Heart left ventricle (tissue), 16 donors: ENCODE results near the gene ARPC5. TPM values are rescaled to one million over a fixed set of nuclear protein-coding genes. Genes with fewer than 3 reads are reported as not detected.
A peak's percentile ranks its signal among the peaks of the same experiment; 100 is the strongest.

Experiments used
- ATAC-seq, 4 donors: fragments of 200-7000 bp; cut with Tn5 transposase; one replicate each; pipeline ENCODE4 v1.9.1; 2020 to 2022; ENCODE audit warnings: moderate library complexity in 4 of 4, mild to moderate bottlenecking in 3 of 4, moderate number of reproducible peaks in 1 of 4
- DNase-seq, 5 donors: peaks; one replicate each; pipeline ENCODE4 v3.0.0-alpha.2; 2020
- H3K27ac ChIP-seq, 12 donors: fragments of 200-600 bp; sonication (generic) in 4 of 12; one replicate each; pipeline versions ENCODE4 v1.5.0 to v1.8.0; 2016 to 2022; ENCODE audit warnings: mild to moderate bottlenecking in 2 of 12
- H3K27me3 ChIP-seq, 9 donors: fragments of 200-600 bp; sonication (generic) in 2 of 9; one replicate each; pipeline versions ENCODE4 v1.5.1 to v1.8.0; 2016 to 2022; ENCODE audit warnings: mild to moderate bottlenecking in 3 of 9
- H3K36me3 ChIP-seq, 9 donors: fragments of 200-600 bp; sonication (generic) in 2 of 9; one replicate each; pipeline versions ENCODE4 v1.5.0 to v1.8.0; 2018 to 2022; ENCODE audit warnings: mild to moderate bottlenecking in 2 of 9
- H3K4me1 ChIP-seq, 12 donors: fragments of 200-600 bp; sonication (generic) in 4 of 12; one replicate each; pipeline versions ENCODE4 v1.5.0 to v1.8.0; 2016 to 2022; ENCODE audit warnings: mild to moderate bottlenecking in 3 of 12
- H3K4me3 ChIP-seq, 12 donors: fragments of 200-600 bp; sonication (generic) in 4 of 12; one replicate each; pipeline versions ENCODE4 v1.5.0 to v1.8.0; 2017 to 2022; ENCODE audit warnings: mild to moderate bottlenecking in 9 of 12, moderate library complexity in 4 of 12
- H3K9me3 ChIP-seq, 12 donors: fragments of 200-600 bp; sonication (generic) in 4 of 12; one replicate each; pipeline versions ENCODE4 v1.5.0 to v1.8.0; 2016 to 2022; ENCODE audit warnings: mild to moderate bottlenecking in 1 of 12
- POLR2A ChIP-seq, 2 donors: fragments of 450-650 bp; IDR thresholded peaks; one replicate each; pipeline ENCODE4 v1.6.1; 2017; ENCODE audit warnings: antibody characterized with exemption in 2 of 2, mild to moderate bottlenecking in 2 of 2, moderate library complexity in 2 of 2
- WGBS, 4 donors: extraction: QIAGEN DNeasy Blood & Tissue Kit in 2 of 4; methylation state at CpG; one replicate each; pipeline versions ENCODE4 v1.1.5 to v1.1.7; 2013 to 2018; 5-methylcytosine and 5-hydroxymethylcytosine counted together
- intact Hi-C, 10 donors: fragments of 100-400 bp; cut with DNase I; formaldehyde crosslinking; loops; one replicate each; pipeline versions ENCODE4 v1.11.1 to v1.14.2; 2022
- polyA plus RNA-seq, 2 donors: library from polyadenylated mRNA; stranded (reverse); fragments of 200-250 nt; gene quantifications; one replicate each; pipeline ENCODE4 v1.2.3, GENCODE V29; 2013
- total RNA-seq, 9 donors: library from RNA; depleted of rRNA in 2 of 9; stranded (reverse); fragments of >200 nt in 2 of 9; fragmentation: NEBNext Ultra II Directional in 3 of 9; extraction: Animal tissue kit (Norgen Biotek cat#: 25700) in 3 of 9; gene quantifications; one replicate each; pipeline versions ENCODE4 v1.1.0 to v1.2.4, GENCODE V29; 2016 to 2023
- TF ChIP-seq, protein P1 (sequence below), 12 donors: fragments of 200-600 bp; sonication (generic) in 4 of 12; IDR thresholded peaks; one replicate each; pipeline versions ENCODE4 v1.5.0 to v1.8.0; 2018 to 2022; ENCODE audit warnings: antibody characterized with exemption in 12 of 12, mild to moderate bottlenecking in 5 of 12
- donor health status: ischemic (EF 13 %, LVEDD 7.1; RV severe dilation, severe dysfunction).
- donor health status: healthy with polysubstance abuse.
- donor health status: DM: no; HTN: yes; CAD: no.
- donor health status: DM: no; HTN: no; CAD: no.
- donor health status: ischemic (EF 25% LVEDD 6.9; RV normal size, moderate dysfunction).
- donor health status: ischemic (EF 25% LVEDD 5.7; RV mildly dilated, moderate dysfunction).
- donor health status: healthy.
- donor health status: DM: yes; HTN: yes; CAD: no.
- donor health status: ischemic (EF 35%, LVEDD 5.7; RV mildly dilated, moderate dysfunction).
- donor health status: nonischemic (EF 11% LVEDD 7.7; RV severe dilation, severe dysfunction).
- donor health status: DM: yes; HTN: yes; CAD: no.
- donor health status: PGD.
- donor health status: ischemic (EF 29% LVEDD 5.4; RV normal size, mild dysfunction).
- donor health status: nonischemic (EF 23%, LVEDD 6.1; RV moderate dilation, normal function).

The ARPC5 gene
- total and polyA plus RNA-seq, 11 donors = 24.6 to 105 (median 31.3) TPM

DNA sequence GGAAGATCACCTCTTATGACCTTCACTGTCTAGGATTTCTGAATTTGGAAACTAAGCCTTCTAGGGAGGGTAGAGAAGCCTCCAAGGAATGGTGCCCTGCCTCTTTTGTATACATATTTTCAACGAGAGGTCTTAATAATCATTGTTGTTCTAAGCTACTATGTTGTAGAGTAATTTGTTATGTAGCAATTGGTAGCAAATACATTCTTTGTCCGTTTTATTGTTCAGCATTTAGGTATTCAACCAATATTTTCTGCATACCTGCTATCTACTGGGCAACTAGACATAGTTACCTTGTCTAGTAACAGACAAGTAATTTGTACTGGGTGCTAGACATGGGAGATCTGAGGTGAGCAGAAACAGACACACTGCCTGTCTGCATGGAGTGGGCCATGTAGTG, 24.6 kb downstream of the ARPC5 start:
- DNase-seq (no peak), ATAC-seq (no peak)
- H3K27me3 ChIP-seq = no peaks in the 10 kb centered on the region
- no peak for TF ChIP-seq POLR2A (IDR thresholded peaks at IDR 0.05)
- TF ChIP-seq, protein P1, sequence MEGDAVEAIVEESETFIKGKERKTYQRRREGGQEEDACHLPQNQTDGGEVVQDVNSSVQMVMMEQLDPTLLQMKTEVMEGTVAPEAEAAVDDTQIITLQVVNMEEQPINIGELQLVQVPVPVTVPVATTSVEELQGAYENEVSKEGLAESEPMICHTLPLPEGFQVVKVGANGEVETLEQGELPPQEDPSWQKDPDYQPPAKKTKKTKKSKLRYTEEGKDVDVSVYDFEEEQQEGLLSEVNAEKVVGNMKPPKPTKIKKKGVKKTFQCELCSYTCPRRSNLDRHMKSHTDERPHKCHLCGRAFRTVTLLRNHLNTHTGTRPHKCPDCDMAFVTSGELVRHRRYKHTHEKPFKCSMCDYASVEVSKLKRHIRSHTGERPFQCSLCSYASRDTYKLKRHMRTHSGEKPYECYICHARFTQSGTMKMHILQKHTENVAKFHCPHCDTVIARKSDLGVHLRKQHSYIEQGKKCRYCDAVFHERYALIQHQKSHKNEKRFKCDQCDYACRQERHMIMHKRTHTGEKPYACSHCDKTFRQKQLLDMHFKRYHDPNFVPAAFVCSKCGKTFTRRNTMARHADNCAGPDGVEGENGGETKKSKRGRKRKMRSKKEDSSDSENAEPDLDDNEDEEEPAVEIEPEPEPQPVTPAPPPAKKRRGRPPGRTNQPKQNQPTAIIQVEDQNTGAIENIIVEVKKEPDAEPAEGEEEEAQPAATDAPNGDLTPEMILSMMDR (IDR thresholded peaks at IDR 0.05) = no peak
- WGBS, 4 donors = 38 to 88% (median 72%) methylated on average over 2 of the region's 2 CpGs
- H3K36me3 ChIP-seq = no peaks in the 10 kb centered on the region
- no peak overlapping the region for H3K4me3 ChIP-seq
- H3K4me1 ChIP-seq = peaks cover 0 to 48% (median 21%) of the 10 kb centered on the region in 12 donors
- intact Hi-C loops = no loop called here
- peak overlapping the region in 3 of 12 donors; percentile 13 to 70 (median 64) for H3K27ac ChIP-seq
- H3K9me3 ChIP-seq = no peaks in the 10 kb centered on the region

DNA sequence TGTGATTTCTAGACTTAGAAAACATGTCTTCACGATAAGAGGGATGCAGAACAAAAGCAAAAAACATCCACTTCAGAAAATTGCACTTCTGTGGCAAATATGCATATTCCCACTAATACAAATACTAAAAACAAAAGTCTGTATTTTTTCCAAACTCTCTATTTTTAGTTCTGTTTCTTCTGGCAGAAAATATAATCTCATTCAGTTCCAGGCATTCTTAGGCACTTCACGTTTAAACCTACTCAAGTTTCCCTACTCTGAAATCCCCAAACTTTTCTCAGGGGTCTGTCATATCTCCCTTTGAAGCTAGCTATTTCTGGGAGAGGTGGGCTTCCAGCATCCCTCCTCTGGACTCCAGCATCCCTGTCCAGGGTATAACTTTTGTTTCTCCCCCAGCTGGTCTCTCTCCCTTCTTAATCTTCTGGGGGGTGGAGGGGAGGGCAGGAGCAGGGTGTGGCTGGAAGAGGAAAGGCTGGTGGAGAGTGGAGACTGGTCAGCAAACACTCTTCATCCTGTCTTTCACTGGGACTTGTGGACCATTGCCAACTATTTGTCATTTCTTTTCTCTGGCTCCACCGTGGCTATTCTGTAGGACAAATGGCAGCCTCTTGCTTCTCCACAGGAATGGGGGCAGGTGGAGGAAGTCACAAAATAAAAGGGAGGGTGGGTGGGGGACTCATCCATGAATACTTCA, 25.7 kb downstream of the ARPC5 start:
- intact Hi-C loops = no loop called here
- peak overlapping the region in 11 of 12 donors; percentile 55 to 78 (median 62) for H3K27ac ChIP-seq
- no peaks in the 10 kb centered on the region for H3K9me3 ChIP-seq
- ATAC-seq (peak; percentile 39 to 66 (median 61)), DNase-seq (no peak)
- peak overlapping the region in 2 of 12 donors; percentile 5 to 11 for H3K4me3 ChIP-seq
- H3K36me3 ChIP-seq = no peaks in the 10 kb centered on the region
- H3K4me1 ChIP-seq = peaks cover 0 to 52% (median 21%) of the 10 kb centered on the region in 12 donors
- TF ChIP-seq POLR2A (IDR thresholded peaks at IDR 0.05) = no peak
- TF ChIP-seq, protein P1 (IDR thresholded peaks at IDR 0.05) = no peak
- WGBS, 4 donors = 4 to 25% (median 13%) methylated on average over 3 of the region's 3 CpGs
- no peaks in the 10 kb centered on the region for H3K27me3 ChIP-seq

DNA sequence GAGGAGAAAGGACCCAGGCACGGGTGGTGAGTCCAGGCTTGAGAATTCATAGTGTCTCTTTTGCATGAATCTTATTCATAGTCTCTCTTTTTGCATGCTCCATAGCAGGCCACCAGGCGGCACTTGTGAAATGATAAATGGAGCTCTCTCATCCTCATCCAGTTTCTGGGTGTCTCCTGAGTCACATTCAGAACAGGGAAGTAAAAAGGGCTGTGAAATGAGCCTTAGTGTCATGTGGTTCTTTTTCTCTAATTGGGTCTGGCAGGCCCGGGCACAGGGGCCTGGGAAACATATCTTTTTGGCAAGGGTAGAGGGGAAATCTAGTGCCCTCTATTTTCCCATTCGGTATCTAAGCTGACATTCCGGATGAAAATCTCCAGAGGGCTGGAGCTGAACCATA, 26.3 kb downstream of the ARPC5 start:
- H3K4me1 ChIP-seq = peaks cover 0 to 57% (median 21%) of the 10 kb centered on the region in 12 donors
- no peaks in the 10 kb centered on the region for H3K9me3 ChIP-seq
- peak; percentile 58 to 76 (median 67) for DNase-seq
- 12 to 21% (median 18%) methylated on average over 5 of the region's 5 CpGs for WGBS, 4 donors
- intact Hi-C loops = no loop called here
- H3K4me3 ChIP-seq = peak overlapping the region in 2 of 12 donors; percentile 5 to 11
- H3K27ac ChIP-seq = peak overlapping the region in 11 of 12 donors; percentile 55 to 78 (median 60)
- no peaks in the 10 kb centered on the region for H3K27me3 ChIP-seq
- no peak for TF ChIP-seq POLR2A (IDR thresholded peaks at IDR 0.05)
- TF ChIP-seq, protein P1 (IDR thresholded peaks at IDR 0.05) = peak; percentile 22 to 70 (median 57)
- no peaks in the 10 kb centered on the region for H3K36me3 ChIP-seq
- ATAC-seq = peak; percentile 72 to 91 (median 89)

DNA sequence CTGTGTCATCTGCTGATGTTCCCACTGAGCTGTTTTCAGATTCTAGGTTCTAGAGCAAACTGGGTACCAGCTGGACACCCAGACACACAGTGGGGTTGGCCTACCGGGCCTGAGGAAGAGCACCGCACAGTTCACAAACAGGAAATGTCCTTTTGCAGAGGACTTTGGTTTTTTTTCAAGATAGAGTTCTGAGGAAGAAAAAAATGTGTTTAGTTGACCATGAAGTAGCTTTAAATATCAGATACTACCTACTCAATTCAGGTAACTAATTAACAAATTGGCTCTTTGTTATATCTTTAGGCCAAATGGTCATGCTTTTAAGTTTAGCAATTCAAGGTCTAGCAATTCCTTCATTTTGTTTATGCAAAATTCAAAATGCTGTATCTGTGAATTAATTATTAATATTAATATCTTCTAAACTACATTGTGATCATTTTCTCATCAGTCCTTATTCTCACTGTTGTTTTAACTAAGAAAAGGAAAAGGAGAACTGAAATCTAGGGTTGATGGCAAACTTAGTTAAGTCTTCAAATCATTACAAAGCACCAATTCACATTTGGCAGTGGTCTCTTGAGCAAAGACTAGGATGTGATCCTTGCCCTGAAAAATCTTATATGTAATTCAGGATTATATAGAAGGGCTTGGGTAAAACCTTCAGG, 28.1 kb downstream of the ARPC5 start:
- H3K4me3 ChIP-seq = no peak overlapping the region
- peak overlapping the region in 5 of 12 donors; percentile 31 to 78 (median 58) for H3K27ac ChIP-seq
- no peak for TF ChIP-seq POLR2A (IDR thresholded peaks at IDR 0.05)
- WGBS, 4 donors = 45 to 73% (median 59%) methylated on average over 2 of the region's 2 CpGs
- no peak for ATAC-seq
- no peaks in the 10 kb centered on the region for H3K9me3 ChIP-seq
- H3K36me3 ChIP-seq = no peaks in the 10 kb centered on the region
- no peaks in the 10 kb centered on the region for H3K27me3 ChIP-seq
- peaks cover 0 to 70% (median 21%) of the 10 kb centered on the region in 12 donors for H3K4me1 ChIP-seq
- intact Hi-C loops = no loop called here
- DNase-seq = no peak
